H1 (cell line): ENCODE data around the gene ILF2. TPM values are rescaled to one million over a fixed set of nuclear protein-coding genes. Genes with fewer than 3 reads are reported as not detected.

ENCODE experiments used
- CTCF ChIA-PET: fragments of 300-600 bp; sonication (Branson Sonifier 250); formaldehyde crosslinking; loops from one replicate; lab custom pipeline; 2021; ENCODE audit not compliant: partially characterized antibody; lab: Charles Lee
- POLR2A ChIA-PET: fragments of 300-600 bp; sonication (Branson Sonifier 250); formaldehyde crosslinking; loops from one replicate; lab custom pipeline; 2021; ENCODE audit warnings: inconsistent platforms; ENCODE audit not compliant: partially characterized antibody; lab: Charles Lee
- DNase-seq, 2 experiments: peaks; one replicate each; pipeline versions ENCODE4 v3.0.0 to v3.0.0-alpha.2; 2010 to 2022; ENCODE audit warnings: low spot score in 2 of 2, low read depth in 1 of 2, mixed read lengths in 1 of 2
- FAIRE-seq: peaks from 2 replicates; lab custom pipeline; 2011; peaks lifted over from hg19 to GRCh38; lab: Jason Lieb, UNC
- H2AFZ ChIP-seq: 2 replicates; pipeline ENCODE4 v1.8.1; 2012; ENCODE audit warnings: low read length, inconsistent platforms
- H2AK5ac ChIP-seq: 2 replicates; pipeline ENCODE4 v1.6.1; 2013; ENCODE audit warnings: low read depth, low read length
- H2BK120ac ChIP-seq: replicated peaks from 2 replicates; pipeline ENCODE3; 2013; ENCODE audit warnings: low read depth, low read length, inconsistent platforms
- H2BK12ac ChIP-seq: 2 replicates; pipeline ENCODE4 v1.6.1; 2013; ENCODE audit warnings: low read depth, low read length
- H2BK15ac ChIP-seq: 2 replicates; pipeline ENCODE4 v1.6.1; 2013; ENCODE audit warnings: low read length
- H2BK20ac ChIP-seq: 2 replicates; pipeline ENCODE4 v1.6.1; 2013; ENCODE audit warnings: low read length
- H2BK5ac ChIP-seq: 2 replicates; pipeline ENCODE4 v1.6.1; 2013; ENCODE audit warnings: low read depth, low read length
- H3K14ac ChIP-seq: 2 replicates; pipeline ENCODE4 v1.6.1; 2013; ENCODE audit warnings: inconsistent platforms; ENCODE audit not compliant: insufficient read length
- H3K18ac ChIP-seq: 2 replicates; pipeline ENCODE4 v1.6.1; 2013; ENCODE audit warnings: low read length; ENCODE audit errors: extremely low read depth
- H3K23ac ChIP-seq: 2 replicates; pipeline ENCODE4 v1.6.1; 2013; ENCODE audit warnings: inconsistent platforms; ENCODE audit not compliant: insufficient read length
- H3K23me2 ChIP-seq: 2 replicates; pipeline ENCODE4 v1.6.1; 2013; ENCODE audit warnings: low read depth, low read length
- H3K27ac ChIP-seq: 2 replicates; pipeline ENCODE4 v1.6.1; 2011; ENCODE audit warnings: low read depth, low read length, inconsistent platforms
- H3K27me3 ChIP-seq, 4 experiments: replicated peaks in 1 of 4; 1 replicate in 1 of 4; 2 replicates in 3 of 4; pipeline versions ENCODE4 v1.6.1 to v1.8.1; 2011 to 2013; ENCODE audit warnings: low read length in 3 of 4, mild to moderate bottlenecking in 3 of 4, inconsistent platforms in 2 of 4, mixed read lengths in 2 of 4, moderate library complexity in 1 of 4; ENCODE audit not compliant: control insufficient read depth in 3 of 4, insufficient read depth in 3 of 4; ENCODE audit errors: extremely low read depth in 1 of 4
- H3K36me3 ChIP-seq, 4 experiments: 2 replicates each; pipeline versions ENCODE4 v1.6.1 to v1.8.1; 2011 to 2013; ENCODE audit warnings: mild to moderate bottlenecking in 4 of 4, low read length in 3 of 4, moderate library complexity in 2 of 4, control low read depth in 1 of 4, inconsistent platforms in 1 of 4; ENCODE audit not compliant: insufficient read depth in 4 of 4, control insufficient read depth in 2 of 4
- H3K4ac ChIP-seq: replicated peaks from 2 replicates; pipeline ENCODE3; 2013; ENCODE audit warnings: low read length, low read depth, mixed read lengths, inconsistent platforms; ENCODE audit not compliant: insufficient read length
- H3K4me1 ChIP-seq, 4 experiments: replicated peaks in 1 of 4; 1 replicate in 1 of 4; 2 replicates in 3 of 4; pipeline versions ENCODE4 v1.6.1 to v1.8.1; 2011 to 2013; ENCODE audit warnings: low read length in 3 of 4, inconsistent platforms in 2 of 4, mixed read lengths in 1 of 4; ENCODE audit not compliant: insufficient read depth in 4 of 4, control insufficient read depth in 3 of 4
- H3K4me2 ChIP-seq, 2 experiments: 2 replicates each; pipeline versions ENCODE4 v1.6.1 to v1.8.1; 2011 to 2013; ENCODE audit warnings: low read depth in 2 of 2, low read length in 2 of 2, control low read depth in 1 of 2, inconsistent platforms in 1 of 2, mild to moderate bottlenecking in 1 of 2; ENCODE audit not compliant: insufficient read depth in 1 of 2
- H3K4me3 ChIP-seq, 4 experiments: fragments of 200-600, 300-600 bp in 1 of 4; sonication (generic), shearing (Covaris generic), sonication (Bioruptor Twin) in 1 of 4; 2 replicates each; pipeline versions ENCODE4 v1.5.1 to v1.8.1; 2011 to 2016; ENCODE audit warnings: low read length in 4 of 4, low read depth in 3 of 4, control low read depth in 2 of 4, inconsistent platforms in 2 of 4, mild to moderate bottlenecking in 2 of 4, mixed read lengths in 1 of 4, moderate library complexity in 1 of 4; ENCODE audit not compliant: insufficient read depth in 2 of 4; ENCODE audit errors: extremely low read depth in 1 of 4
- H3K56ac ChIP-seq: replicated peaks from 2 replicates; pipeline ENCODE3; 2013; ENCODE audit warnings: low read depth, mild to moderate bottlenecking, mixed read lengths, low read length, inconsistent platforms; ENCODE audit not compliant: insufficient read length
- H3K79me1 ChIP-seq: 2 replicates; pipeline ENCODE4 v1.6.1; 2013; ENCODE audit warnings: low read depth, low read length, control low read depth
- H3K79me2 ChIP-seq, 2 experiments: 2 replicates each; pipeline versions ENCODE4 v1.6.1 to v1.8.1; 2012 to 2013; ENCODE audit warnings: low read length in 2 of 2, mild to moderate bottlenecking in 2 of 2, inconsistent platforms in 1 of 2; ENCODE audit not compliant: insufficient read depth in 2 of 2, control insufficient read depth in 1 of 2
- H3K9ac ChIP-seq, 4 experiments: replicated peaks in 1 of 4; 1 replicate in 1 of 4; 2 replicates in 3 of 4; pipeline versions ENCODE4 v1.6.1 to v1.8.1; 2011 to 2013; ENCODE audit warnings: low read depth in 3 of 4, low read length in 3 of 4, control low read depth in 2 of 4, mild to moderate bottlenecking in 2 of 4, moderate library complexity in 2 of 4, inconsistent platforms in 1 of 4; ENCODE audit errors: extremely low read depth in 1 of 4
- H3K9me3 ChIP-seq, 2 experiments: 2 replicates each; pipeline versions ENCODE4 v1.6.1 to v1.8.1; 2012 to 2013; ENCODE audit warnings: mild to moderate bottlenecking in 2 of 2, moderate library complexity in 2 of 2, control low read depth in 1 of 2, inconsistent platforms in 1 of 2, low read depth in 1 of 2, low read length in 1 of 2, mixed read lengths in 1 of 2; ENCODE audit not compliant: insufficient read depth in 2 of 2
- H4K20me1 ChIP-seq, 2 experiments: replicated peaks in 1 of 2; 2 replicates each; pipeline versions ENCODE3 to v1.8.1; 2011 to 2013; ENCODE audit warnings: inconsistent platforms in 2 of 2, low read length in 2 of 2, mild to moderate bottlenecking in 1 of 2; ENCODE audit not compliant: insufficient read depth in 2 of 2, control insufficient read depth in 1 of 2
- H4K5ac ChIP-seq: 2 replicates; pipeline ENCODE4 v1.6.1; 2013; ENCODE audit warnings: low read length, low read depth, mixed read lengths, inconsistent platforms; ENCODE audit not compliant: insufficient read length
- H4K8ac ChIP-seq: 2 replicates; pipeline ENCODE4 v1.8.0; 2013; ENCODE audit warnings: mild to moderate bottlenecking, moderate library complexity, low read length, inconsistent platforms; ENCODE audit not compliant: insufficient read depth; ENCODE audit errors: extremely low read depth
- H4K91ac ChIP-seq: replicated peaks from 2 replicates; pipeline ENCODE3; 2013; ENCODE audit warnings: low read length, mixed read lengths, inconsistent platforms; ENCODE audit not compliant: insufficient read length
- ATF3 ChIP-seq: IDR thresholded peaks from 2 replicates; pipeline ENCODE4 v1.6.1; 2011; ENCODE audit warnings: low read depth, mild to moderate bottlenecking, low read length; ENCODE audit not compliant: insufficient read depth
- BRCA1 ChIP-seq: IDR thresholded peaks from 2 replicates; pipeline ENCODE4 v1.6.1; 2012; ENCODE audit warnings: low read depth, low read length, improper control_type of control experiment
- EP300 ChIP-seq, 2 experiments: IDR thresholded peaks; 1 replicate in 1 of 2; 2 replicates in 1 of 2; pipeline ENCODE4 v1.6.1; 2011 to 2012; ENCODE audit warnings: low read depth in 2 of 2, low read length in 2 of 2, mild to moderate bottlenecking in 2 of 2, borderline replicate concordance in 1 of 2, inconsistent platforms in 1 of 2, moderate library complexity in 1 of 2
- EZH2 ChIP-seq: fragments of 200-600 bp; sonication (generic); IDR thresholded peaks from 2 replicates; pipeline ENCODE4 v1.7.1; 2012; ENCODE audit warnings: low read depth, mild to moderate bottlenecking, moderate library complexity, low read length, inconsistent platforms; ENCODE audit not compliant: severe bottlenecking
- HDAC6 ChIP-seq: IDR thresholded peaks from one replicate; pipeline ENCODE4 v1.7.1; 2012; ENCODE audit warnings: low read depth, mild to moderate bottlenecking, inconsistent platforms, low read length, moderate library complexity
- JUND ChIP-seq: IDR thresholded peaks from 2 replicates; pipeline ENCODE4 v1.6.1; 2011; ENCODE audit warnings: mild to moderate bottlenecking, improper control_type of control experiment, low read length
- NANOG ChIP-seq: IDR thresholded peaks from 2 replicates; pipeline ENCODE4 v1.6.1; 2011; ENCODE audit warnings: low read length, low read depth, mild to moderate bottlenecking, inconsistent platforms; ENCODE audit not compliant: insufficient read depth, poor library complexity, severe bottlenecking
- RAD21 ChIP-seq, 2 experiments: IDR thresholded peaks in 1 of 2; conservative IDR thresholded peaks in 1 of 2; 2 replicates each; pipeline ENCODE4 v1.6.1; 2011; ENCODE audit warnings: low read depth in 2 of 2, low read length in 2 of 2, improper control_type of control experiment in 1 of 2, inconsistent platforms in 1 of 2, mild to moderate bottlenecking in 1 of 2, moderate library complexity in 1 of 2
- RFX5 ChIP-seq: IDR thresholded peaks from 2 replicates; pipeline ENCODE4 v1.6.1; 2011; ENCODE audit warnings: low read depth, low read length, improper control_type of control experiment, borderline replicate concordance
- SIRT6 ChIP-seq: IDR thresholded peaks from one replicate; pipeline ENCODE4 v1.7.1; 2012; ENCODE audit warnings: low read length, inconsistent platforms
- SIX5 ChIP-seq: IDR thresholded peaks from 2 replicates; pipeline ENCODE4 v1.6.1; 2011; ENCODE audit warnings: mild to moderate bottlenecking, low read depth, low read length
- TAF7 ChIP-seq: optimal IDR thresholded peaks from 2 replicates; pipeline ENCODE3; 2011; ENCODE audit warnings: low read depth, mild to moderate bottlenecking, inconsistent platforms, low read length, moderate library complexity, borderline replicate concordance
- WGBS, 2 experiments: shearing (Covaris generic) in 1 of 2; methylation state at CpG; one replicate each; pipeline versions ENCODE4 v1.1.6 to v1.1.7; 2013 to 2015; ENCODE audit warnings: low lambda C conversion rate in 2 of 2, mixed read lengths in 2 of 2, inconsistent platforms in 1 of 2, low coverage in 1 of 2, missing lambda C conversion rate in 1 of 2; ENCODE audit not compliant: insufficient replicate concordance in 2 of 2, insufficient coverage in 1 of 2, insufficient read length in 1 of 2; ENCODE audit errors: extremely low coverage in 1 of 2, missing lambda C conversion rate in 1 of 2; 5-methylcytosine and 5-hydroxymethylcytosine counted together
- polyA plus RNA-seq, 7 experiments: library from polyadenylated mRNA; depleted of rRNA in 3 of 7; stranded (reverse) in 5 of 7; unstranded in 2 of 7; fragments of >200 nt in 5 of 7; fragments of 200-250 nt in 2 of 7; gene quantifications; 1 replicate in 5 of 7; 2 replicates in 1 of 7; 4 replicates in 1 of 7; pipeline versions ENCODE4 v1.2.1 to v1.2.3, GENCODE V29; 2011 to 2013; ENCODE audit warnings: missing spikeins in 2 of 7, mixed read lengths in 2 of 7
- total RNA-seq: library from RNA; stranded (reverse); fragmentation: NEBNext Ultra II Directional; extraction: Animal tissue kit (Norgen Biotek cat#: 25700); gene quantifications from 2 replicates; pipeline ENCODE4 v1.2.1, GENCODE V29; 2021

ILF2 gene
- total and polyA plus RNA-seq, 2 of the 8 experiments (the other 6 are each of a cell fraction or from before 2014, with no cell fraction given) = 389 to 474 TPM

DNA sequence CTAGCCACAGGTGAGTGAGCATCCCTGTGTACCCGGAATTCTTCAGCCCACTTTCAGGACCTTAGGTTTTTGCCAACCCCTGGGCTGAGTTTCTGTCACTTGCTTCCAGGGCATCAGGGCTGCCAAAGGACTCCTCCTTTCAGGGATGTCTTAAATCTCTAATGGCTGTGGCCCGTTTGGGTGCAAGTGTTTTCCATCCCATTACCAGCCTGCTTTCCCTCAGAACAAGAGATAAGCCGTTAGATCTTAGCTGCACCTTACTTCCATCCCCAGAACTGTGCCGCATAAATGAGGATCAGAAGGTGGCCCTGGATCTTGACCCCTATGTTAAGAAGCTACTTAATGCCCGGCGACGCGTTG, 11.6 kb downstream of the ILF2 start:
- peaks cover 0 to 8% of the 10 kb centered on the region in 2 experiments for H4K20me1 ChIP-seq
- H3K14ac ChIP-seq = no peak overlapping the region
- no peak overlapping the region for H2BK20ac ChIP-seq
- no peak overlapping the region for H3K4ac ChIP-seq
- H2BK5ac ChIP-seq = no peak overlapping the region
- H3K4me2 ChIP-seq = peak overlapping the region; percentile 69 to 91
- H3K27ac ChIP-seq = no peak overlapping the region
- H3K9ac ChIP-seq = peak overlapping the region; percentile 82 to 88 (median 84); a peak in 5 of 7 replicates
- TF ChIP-seq BRCA1 = no peak
- no peak for TF ChIP-seq EP300 (IDR thresholded peaks at IDR 0.05; ENCODE audit: borderline replicate concordance in 1 of 2, low read depth in 2 of 2, low read length in 2 of 2)
- TF ChIP-seq RFX5 = no peak
- no peak for TF ChIP-seq EZH2
- TF ChIP-seq RAD21 (IDR thresholded peaks at IDR 0.05 in 1 of 2, conservative IDR thresholded peaks at IDR 0.05 in 1 of 2; ENCODE audit: low read depth in 2 of 2, low read length in 2 of 2) = no peak
- TF ChIP-seq TAF7 = no peak
- TF ChIP-seq HDAC6 = no peak
- no peak for TF ChIP-seq ATF3
- no peak for TF ChIP-seq JUND
- TF ChIP-seq SIX5 = no peak
- no peak for TF ChIP-seq SIRT6
- no peak for TF ChIP-seq NANOG
- H2BK120ac ChIP-seq = no peak overlapping the region
- H2BK15ac ChIP-seq = no peak overlapping the region
- no peaks in the 10 kb centered on the region for H3K9me3 ChIP-seq
- H2BK12ac ChIP-seq = no peak overlapping the region
- peaks cover 5% of the 10 kb centered on the region; the same call in 1 of the 2 replicates for H3K79me1 ChIP-seq
- peaks cover 0 to 4% (median 2%) of the 10 kb centered on the region in 4 experiments; a peak in 2 of 7 replicates for H3K4me1 ChIP-seq
- no peak overlapping the region for H2AFZ ChIP-seq
- H3K27me3 ChIP-seq = no peaks in the 10 kb centered on the region
- no peak overlapping the region for H3K18ac ChIP-seq
- no peak overlapping the region for H2AK5ac ChIP-seq
- H3K4me3 ChIP-seq = peak overlapping the region; percentile 71 to 98 (median 90)
- DNase-seq (no peak), FAIRE-seq (no peak)
- no peak overlapping the region for H4K91ac ChIP-seq
- 70% methylated on average over 8 of the region's 8 CpGs; no CpG with 5 or more reads in 1 of the 2 experiments for WGBS, 2 experiments
- ChIA-PET POLR2A (interaction anchor here (0.6 to 19.8 kb wide), 13 partner anchors 11 to 1856 kb away, joined by 3 to 343 read pairs (median 3); partner anchors contain the start of genes CHTOP, CREB3L4, ILF2 and RPS27), CTCF (interaction anchor here (0.6 to 1.7 kb wide), 8 partner anchors 9 to 304 kb away, joined by 3 to 6 read pairs (median 4); partner anchors contain the start of gene S100A13)
- peaks cover 23 to 38% (median 32%) of the 10 kb centered on the region in 4 experiments for H3K36me3 ChIP-seq
- no peak overlapping the region for H3K23ac ChIP-seq
- no peak overlapping the region; the same call in 1 of the 2 replicates for H4K8ac ChIP-seq
- no peaks in the 10 kb centered on the region for H3K23me2 ChIP-seq
- H3K56ac ChIP-seq = no peak overlapping the region
- H3K79me2 ChIP-seq = peaks cover 0 to 11% of the 10 kb centered on the region in 2 experiments; a peak in 2 of 4 replicates
- no peak overlapping the region for H4K5ac ChIP-seq
